NCI-H187 treated with DMSO at 0.1 percent for 48 hours (cell line): Measurements from ENCODE around the gene PCDH9.

Experiments used
- DNase-seq: peaks from one replicate; lab custom pipeline; 2025; lab: John Stamatoyannopoulos, UW

The PCDH9 gene

GRCh38 chr13:66574606-66575005 lies 655.5 kb downstream of the PCDH9 start:
- DNase-seq, result no peak

GRCh38 chr13:66567899-66568612 lies 662.1 kb downstream of the PCDH9 start:
- no peak for DNase-seq

GRCh38 chr13:66565279-66565678 lies 664.9 kb downstream of the PCDH9 start:
- no peak for DNase-seq

- no peak for DNase-seq
Measured at GRCh38 chr13:66563076-66563475, 667.1 kb downstream of the PCDH9 start.

- DNase-seq, result no peak
Measured at GRCh38 chr13:66562054-66562453, 668.1 kb downstream of the PCDH9 start.

- DNase-seq, result no peak
Measured at GRCh38 chr13:66560991-66561390, 669.1 kb downstream of the PCDH9 start.

- no peak for DNase-seq
Measured at GRCh38 chr13:66560189-66560588, 669.9 kb downstream of the PCDH9 start.

- no peak for DNase-seq
Measured at GRCh38 chr13:66559093-66559492, 671.0 kb downstream of the PCDH9 start.

DNA sequence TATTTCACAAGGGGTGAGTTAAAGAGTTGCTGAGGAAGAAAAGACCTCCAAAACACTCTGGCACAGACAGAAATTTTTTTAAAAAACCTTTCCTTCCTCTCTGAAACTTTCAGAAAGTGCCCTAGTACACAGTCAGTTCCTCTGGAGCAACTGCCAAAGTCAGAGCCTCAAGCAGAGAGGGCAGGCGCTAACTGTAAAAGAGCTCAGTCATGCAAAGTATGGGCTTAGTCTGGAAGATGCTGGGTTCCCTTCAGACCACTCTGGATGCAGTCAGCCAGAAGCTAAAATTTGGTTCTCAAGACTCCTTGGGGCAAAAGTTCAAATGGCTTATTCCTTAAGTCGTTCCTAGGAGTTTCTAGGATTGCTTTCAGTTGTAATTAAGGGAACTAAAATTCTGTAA lies 671.6 kb downstream of the PCDH9 start:
- no peak for DNase-seq

- DNase-seq, result no peak
Measured at GRCh38 chr13:66557357-66557756, 672.8 kb downstream of the PCDH9 start.

DNA sequence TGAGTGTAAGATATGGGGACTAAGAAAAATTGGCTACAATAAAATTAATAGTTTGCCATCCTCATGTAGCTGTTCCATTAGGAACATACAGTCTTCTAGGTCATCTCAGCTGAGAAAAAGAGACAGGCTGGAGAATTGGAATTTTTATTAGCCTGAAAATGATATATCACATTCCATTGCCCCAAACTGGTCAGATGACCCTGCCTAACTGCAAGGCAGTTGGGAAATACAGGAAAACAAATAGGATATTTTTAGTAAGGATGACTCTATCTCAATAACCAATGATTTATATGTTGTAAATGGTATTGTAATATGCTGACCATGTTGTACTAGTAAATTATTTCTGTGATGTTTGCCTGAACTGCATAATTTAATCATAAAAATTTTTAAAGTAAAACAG lies 673.8 kb downstream of the PCDH9 start:
- DNase-seq, result no peak

GRCh38 chr13:66553391-66553790 lies 676.7 kb downstream of the PCDH9 start:
- DNase-seq, result no peak

DNA sequence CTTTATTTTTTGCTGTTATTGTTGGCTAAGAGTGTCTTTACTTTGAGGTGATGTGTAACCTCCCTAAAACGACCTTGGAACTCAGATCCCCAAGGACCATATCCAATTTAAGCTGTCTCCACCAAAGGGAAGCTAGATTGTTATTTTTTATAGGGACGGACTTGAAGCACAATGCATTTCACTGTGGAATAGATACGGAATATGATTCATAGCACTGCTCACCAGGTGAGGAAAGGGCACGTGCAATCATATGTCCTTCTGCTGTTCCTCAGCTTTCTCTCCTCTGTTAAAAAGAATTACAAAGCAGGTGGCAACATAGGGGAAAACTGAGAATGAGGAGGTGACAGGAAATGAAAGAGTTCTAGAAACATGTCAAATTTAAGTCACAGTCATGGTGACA lies 679.0 kb downstream of the PCDH9 start:
- no peak for DNase-seq

- DNase-seq, result no peak
Measured at GRCh38 chr13:66547685-66548084, 682.5 kb downstream of the PCDH9 start.

- no peak for DNase-seq
Measured at GRCh38 chr13:66546534-66547379, 683.4 kb downstream of the PCDH9 start.

DNA sequence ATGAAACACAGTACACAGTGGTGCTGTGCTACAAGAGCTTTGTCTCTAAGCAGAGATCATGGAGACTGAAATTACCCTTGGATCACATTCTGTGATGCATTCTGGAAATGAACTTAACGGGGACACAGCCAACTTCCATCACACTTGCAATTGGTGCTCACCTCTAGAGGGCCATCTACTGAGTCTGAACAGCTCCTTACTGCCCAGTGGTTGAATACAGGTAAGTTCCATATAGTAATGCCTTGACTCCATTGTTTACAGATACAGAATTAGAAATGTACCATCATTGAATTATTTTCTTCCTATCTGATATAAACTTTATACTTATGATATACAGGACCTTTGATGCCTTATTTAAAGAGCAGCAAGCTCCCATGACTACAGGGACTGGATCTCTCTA lies 686.4 kb downstream of the PCDH9 start:
- no peak for DNase-seq

GRCh38 chr13:66537417-66537816 lies 692.7 kb downstream of the PCDH9 start:
- DNase-seq, result no peak

GRCh38 chr13:66536746-66537145 lies 693.4 kb downstream of the PCDH9 start:
- DNase-seq, result no peak

GRCh38 chr13:66534561-66534960 lies 695.6 kb downstream of the PCDH9 start:
- no peak for DNase-seq

- DNase-seq, result no peak
Measured at GRCh38 chr13:66532845-66533244, 697.3 kb downstream of the PCDH9 start.

DNA sequence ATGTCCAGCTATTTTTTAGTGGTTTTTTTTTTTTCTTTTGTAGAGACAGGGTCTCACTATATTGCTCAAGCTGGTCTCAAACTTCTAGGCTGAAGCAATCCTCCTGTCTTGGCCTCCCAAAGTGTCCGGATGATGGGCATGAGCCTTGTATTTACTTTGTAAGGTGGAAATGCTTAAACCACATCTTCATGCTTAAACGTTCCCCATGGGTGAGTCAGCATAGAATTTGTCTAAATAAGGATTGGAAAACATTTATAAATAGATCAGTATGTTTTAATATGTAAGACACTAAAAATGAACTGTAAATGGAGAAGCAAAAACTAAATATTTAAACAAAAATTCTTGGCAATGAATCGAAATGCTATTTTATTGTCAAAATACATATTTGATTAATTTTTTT lies 698.0 kb downstream of the PCDH9 start:
- DNase-seq, result no peak

GRCh38 chr13:66530686-66531085 lies 699.5 kb downstream of the PCDH9 start:
- no peak for DNase-seq

GRCh38 chr13:66530158-66530557 lies 700.0 kb downstream of the PCDH9 start:
- no peak for DNase-seq
